ENCODE data around the gene RALGPS1. TPM values are rescaled to one million over a fixed set of nuclear protein-coding genes. Genes with fewer than 3 reads are reported as not detected.

RALGPS1 gene
- total RNA-seq, 1 donor from 2014 or later: 11.9 TPM

GRCh38 chr9:127022913-127023660, 108.5 kb downstream of the RALGPS1 start:
- DNase-seq: no peak

GRCh38 chr9:127025042-127025441, 110.5 kb downstream of the RALGPS1 start:
- DNase-seq: no peak

GRCh38 chr9:127027694-127028093, 113.1 kb downstream of the RALGPS1 start:
- DNase-seq: no peak

- DNase-seq: no peak
Measured at GRCh38 chr9:127029548-127029947, 115.0 kb downstream of the RALGPS1 start.

GRCh38 chr9:127030814-127031740, 116.5 kb downstream of the RALGPS1 start:
- no peak for DNase-seq

- DNase-seq: no peak
Measured at GRCh38 chr9:127032256-127032655, 117.7 kb downstream of the RALGPS1 start.

- no peak for DNase-seq
Measured at GRCh38 chr9:127033061-127033460, 118.5 kb downstream of the RALGPS1 start.

- no peak for DNase-seq
Measured at GRCh38 chr9:127033789-127034188, 119.2 kb downstream of the RALGPS1 start.

- no peak for DNase-seq
Measured at GRCh38 chr9:127034691-127035090, 120.1 kb downstream of the RALGPS1 start.

GRCh38 chr9:127035423-127035822, 120.8 kb downstream of the RALGPS1 start:
- DNase-seq: no peak

GRCh38 chr9:127035948-127036347, 121.4 kb downstream of the RALGPS1 start:
- no peak for DNase-seq

- DNase-seq: no peak
Measured at GRCh38 chr9:127036437-127036836, 121.9 kb downstream of the RALGPS1 start.

- DNase-seq: no peak
Measured at GRCh38 chr9:127038531-127038930, 123.9 kb downstream of the RALGPS1 start.

GRCh38 chr9:127039492-127039891, 124.9 kb downstream of the RALGPS1 start:
- DNase-seq: no peak

GRCh38 chr9:127045148-127045547, 130.6 kb downstream of the RALGPS1 start:
- no peak for DNase-seq

- DNase-seq: no peak
Measured at GRCh38 chr9:127047971-127048370, 133.4 kb downstream of the RALGPS1 start.

GRCh38 chr9:127049044-127049443, 134.5 kb downstream of the RALGPS1 start:
- DNase-seq: peak; percentile 62

- no peak for DNase-seq
Measured at GRCh38 chr9:127049581-127049980, 135.0 kb downstream of the RALGPS1 start.

GRCh38 chr9:127050152-127050551, 135.6 kb downstream of the RALGPS1 start:
- DNase-seq: no peak

- no peak for DNase-seq
Measured at GRCh38 chr9:127050591-127051001, 136.0 kb downstream of the RALGPS1 start.

GRCh38 chr9:127051881-127052595, 137.5 kb downstream of the RALGPS1 start:
- peak; percentile 69 for DNase-seq

GRCh38 chr9:127053057-127053821, 138.7 kb downstream of the RALGPS1 start:
- DNase-seq: peak; percentile 38
